Embryonic facial prominence (tissue), 1 donor: ENCODE results near the gene LRTM2.

Source experiments
- DNase-seq: peaks from one replicate; pipeline ENCODE4 v3.0.0-alpha.2; 2016; ENCODE audit errors: extremely low spot score

The LRTM2 gene

GRCh38 chr12:1829306-1829900 lies 9.0 kb downstream of the LRTM2 start:
- DNase-seq: no peak

- DNase-seq: no peak
These were observed 10.1 kb downstream of the LRTM2 start for GRCh38 chr12:1830401-1830845.

GRCh38 chr12:1830981-1831963 lies 10.9 kb downstream of the LRTM2 start:
- DNase-seq: no peak

GRCh38 chr12:1832801-1833595 lies 12.6 kb downstream of the LRTM2 start:
- no peak for DNase-seq

GRCh38 chr12:1833596-1834028 lies 13.2 kb downstream of the LRTM2 start:
- no peak for DNase-seq

GRCh38 chr12:1834186-1834925 lies 14.0 kb downstream of the LRTM2 start:
- no peak for DNase-seq

- no peak for DNase-seq
These were observed 15.1 kb downstream of the LRTM2 start for GRCh38 chr12:1835211-1836131.

- no peak for DNase-seq
These were observed 16.0 kb downstream of the LRTM2 start for GRCh38 chr12:1836241-1836803.

- DNase-seq: no peak
These were observed 16.6 kb downstream of the LRTM2 start for GRCh38 chr12:1836854-1837421.

GRCh38 chr12:1837541-1838204 lies 17.3 kb downstream of the LRTM2 start:
- DNase-seq: no peak

GRCh38 chr12:1838205-1838993 lies 18.0 kb downstream of the LRTM2 start:
- DNase-seq: no peak

- DNase-seq: no peak
These were observed 18.6 kb downstream of the LRTM2 start for GRCh38 chr12:1838994-1839365.

GRCh38 chr12:1839464-1839863 lies 19.1 kb downstream of the LRTM2 start:
- no peak for DNase-seq

- DNase-seq: no peak
These were observed 19.9 kb downstream of the LRTM2 start for GRCh38 chr12:1839956-1840951.

GRCh38 chr12:1840981-1841425 lies 20.6 kb downstream of the LRTM2 start:
- no peak for DNase-seq

- DNase-seq: no peak
These were observed 21.3 kb downstream of the LRTM2 start for GRCh38 chr12:1841586-1842182.
